PC-3 (cell line): ENCODE results near the gene CPOX. TPM values are rescaled to one million over a fixed set of nuclear protein-coding genes. Genes with fewer than 3 reads are reported as not detected.
A peak's percentile ranks its signal among the peaks of the same experiment; 100 is the strongest.

ENCODE experiments used
- ATAC-seq: fragments of 200-7000 bp; cut with Tn5 transposase; 2 replicates; pipeline ENCODE4 v1.9.1; 2020; ENCODE audit warnings: mild to moderate bottlenecking, moderate library complexity
- BruUV-seq: library from RNA; stranded (reverse); fragments of 400-500 nt; replicated peaks from 2 replicates; lab custom pipeline; 2021; lab: Mats Ljungman, UMichigan
- CTCF ChIA-PET: fragments of 300-600 bp; sonication (Branson Sonifier 250); formaldehyde crosslinking; loops from one replicate; lab custom pipeline; 2022; ENCODE audit warnings: antibody characterized with exemption; lab: Charles Lee
- POLR2A ChIA-PET: fragments of 300-600 bp; sonication (Branson Sonifier 250); formaldehyde crosslinking; loops from one replicate; lab custom pipeline; 2022; ENCODE audit warnings: antibody characterized with exemption; ENCODE audit not compliant: unreplicated experiment; lab: Charles Lee
- DNase-seq: peaks from one replicate; pipeline ENCODE4 v3.0.0-alpha.2; 2015
- H2AFZ ChIP-seq: fragments of 300-600 bp; sonication (generic); 2 replicates; pipeline ENCODE4 v1.6.0; 2016; ENCODE audit warnings: antibody characterized with exemption, low read length
- H3F3A ChIP-seq: fragments of 300-600 bp; sonication (generic); one replicate; pipeline ENCODE4 v1.6.0; 2017; ENCODE audit warnings: antibody characterized with exemption, low read length, control low read depth, mild to moderate bottlenecking; ENCODE audit not compliant: unreplicated experiment
- H3K27ac ChIP-seq: fragments of 300-600 bp; sonication (generic); 2 replicates; pipeline ENCODE4 v1.5.1; 2016; ENCODE audit warnings: mild to moderate bottlenecking, low read length
- H3K27me3 ChIP-seq: fragments of 300-600 bp; sonication (generic); 2 replicates; pipeline ENCODE4 v1.6.1; 2016; ENCODE audit warnings: low read length, mixed read lengths
- H3K36me3 ChIP-seq: fragments of 300-600 bp; sonication (generic); 2 replicates; pipeline ENCODE4 v1.6.1; 2016; ENCODE audit warnings: low read depth, mixed run types, low read length, mixed read lengths
- H3K4me1 ChIP-seq: fragments of 300-600 bp; sonication (generic); 2 replicates; pipeline ENCODE4 v1.5.1; 2016; ENCODE audit warnings: low read length; ENCODE audit not compliant: insufficient read depth
- H3K4me2 ChIP-seq: fragments of 300-600 bp; sonication (generic); 2 replicates; pipeline ENCODE4 v1.6.0; 2016; ENCODE audit warnings: low read length
- H3K4me3 ChIP-seq: fragments of 300-600 bp; sonication (generic); 2 replicates; pipeline ENCODE4 v1.5.1; 2016; ENCODE audit warnings: mild to moderate bottlenecking, low read length, mixed read lengths
- H3K79me2 ChIP-seq: fragments of 300-600 bp; sonication (generic); 2 replicates; pipeline ENCODE4 v1.6.1; 2017; ENCODE audit warnings: low read length, mixed read lengths
- H3K9ac ChIP-seq: fragments of 300-600 bp; sonication (generic); 2 replicates; pipeline ENCODE4 v1.6.0; 2016; ENCODE audit warnings: mild to moderate bottlenecking, low read length
- H3K9me2 ChIP-seq: fragments of 300-600 bp; sonication (generic); replicated peaks from 2 replicates; pipeline ENCODE4 v1.6.1; 2016; ENCODE audit warnings: mixed run types, low read length, mixed read lengths
- H3K9me3 ChIP-seq: fragments of 300-600 bp; sonication (generic); 2 replicates; pipeline ENCODE4 v1.6.1; 2016; ENCODE audit warnings: low read length, mixed read lengths
- H4K20me1 ChIP-seq: fragments of 300-600 bp; sonication (generic); 2 replicates; pipeline ENCODE4 v1.6.1; 2016; ENCODE audit warnings: low read length, mixed read lengths
- EZH2 ChIP-seq: fragments of 300-600 bp; sonication (generic); IDR thresholded peaks from one replicate; pipeline ENCODE4 v1.6.1; 2017; ENCODE audit warnings: antibody characterized with exemption, mild to moderate bottlenecking, low read length; ENCODE audit not compliant: unreplicated experiment
- EZH2phosphoT487 ChIP-seq: fragments of 300-600 bp; sonication (generic); IDR thresholded peaks from 2 replicates; pipeline ENCODE4 v1.6.1; 2018; ENCODE audit warnings: mild to moderate bottlenecking, antibody characterized with exemption, low read length, borderline replicate concordance
- intact Hi-C: fragments of 100-400 bp; cut with micrococcal nuclease; formaldehyde crosslinking; loops from 2 replicates; pipeline ENCODE4 v1.9.0; 2023
- total RNA-seq: library from RNA; depleted of rRNA; stranded (reverse); fragments of >200 nt; gene quantifications from 2 replicates; pipeline ENCODE4 v1.2.3, GENCODE V29; 2014
- TF ChIP-seq, protein P1 (sequence below): fragments of 300-600 bp; sonication (generic); conservative IDR thresholded peaks from 2 replicates; pipeline ENCODE4 v1.5.1; 2017; ENCODE audit warnings: antibody characterized with exemption, low read depth, mild to moderate bottlenecking, low read length

The CPOX gene
- total RNA-seq, 1 experiment from 2014 or later = 62.0 TPM

DNA sequence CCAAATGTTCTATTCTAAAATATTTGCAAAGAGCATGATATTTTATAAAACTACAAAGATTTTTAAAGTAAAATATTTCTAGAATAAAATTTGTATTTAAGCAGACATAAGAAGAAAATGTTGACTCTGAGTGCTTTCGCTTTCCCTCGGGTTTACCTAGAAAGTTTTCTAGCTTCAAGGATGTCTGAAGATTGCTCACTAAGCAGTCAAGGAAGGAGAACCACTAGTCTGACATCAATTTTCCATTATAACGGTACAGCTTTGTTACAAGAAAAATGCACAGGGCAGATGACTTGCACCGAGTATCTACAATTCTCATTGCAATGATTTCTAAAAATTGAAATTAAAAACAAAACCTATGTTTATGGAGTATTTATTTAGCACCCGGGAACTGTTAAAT lies 47.5 kb downstream of the CPOX start:
- H3K27ac ChIP-seq = no peak overlapping the region
- ChIA-PET POLR2A (no interaction called here), CTCF (no interaction called here)
- intact Hi-C loops = loop anchor here (1.0 kb wide), 1 partner anchor 34 kb away; no protein-coding TSS in a partner anchor
- no peaks in the 10 kb centered on the region for H3K9me3 ChIP-seq
- H3K4me2 ChIP-seq = no peak overlapping the region
- ATAC-seq = no peak
- no peaks in the 10 kb centered on the region for H4K20me1 ChIP-seq
- no peak overlapping the region for H3K9ac ChIP-seq
- H3K27me3 ChIP-seq = peaks cover 16% of the 10 kb centered on the region
- no peaks in the 10 kb centered on the region for H3K36me3 ChIP-seq
- DNase-seq = no peak
- no TSS peak for BruUV-seq
- H3F3A ChIP-seq = no peaks in the 10 kb centered on the region
- H2AFZ ChIP-seq = no peak overlapping the region
- TF ChIP-seq EZH2 (no peak), EZH2phosphoT487 (no peak)
- TF ChIP-seq, protein P1, sequence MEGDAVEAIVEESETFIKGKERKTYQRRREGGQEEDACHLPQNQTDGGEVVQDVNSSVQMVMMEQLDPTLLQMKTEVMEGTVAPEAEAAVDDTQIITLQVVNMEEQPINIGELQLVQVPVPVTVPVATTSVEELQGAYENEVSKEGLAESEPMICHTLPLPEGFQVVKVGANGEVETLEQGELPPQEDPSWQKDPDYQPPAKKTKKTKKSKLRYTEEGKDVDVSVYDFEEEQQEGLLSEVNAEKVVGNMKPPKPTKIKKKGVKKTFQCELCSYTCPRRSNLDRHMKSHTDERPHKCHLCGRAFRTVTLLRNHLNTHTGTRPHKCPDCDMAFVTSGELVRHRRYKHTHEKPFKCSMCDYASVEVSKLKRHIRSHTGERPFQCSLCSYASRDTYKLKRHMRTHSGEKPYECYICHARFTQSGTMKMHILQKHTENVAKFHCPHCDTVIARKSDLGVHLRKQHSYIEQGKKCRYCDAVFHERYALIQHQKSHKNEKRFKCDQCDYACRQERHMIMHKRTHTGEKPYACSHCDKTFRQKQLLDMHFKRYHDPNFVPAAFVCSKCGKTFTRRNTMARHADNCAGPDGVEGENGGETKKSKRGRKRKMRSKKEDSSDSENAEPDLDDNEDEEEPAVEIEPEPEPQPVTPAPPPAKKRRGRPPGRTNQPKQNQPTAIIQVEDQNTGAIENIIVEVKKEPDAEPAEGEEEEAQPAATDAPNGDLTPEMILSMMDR = no peak
- H3K79me2 ChIP-seq = no peaks in the 10 kb centered on the region
- no peaks in the 10 kb centered on the region for H3K9me2 ChIP-seq
- no peak overlapping the region for H3K4me3 ChIP-seq
- no peaks in the 10 kb centered on the region for H3K4me1 ChIP-seq

DNA sequence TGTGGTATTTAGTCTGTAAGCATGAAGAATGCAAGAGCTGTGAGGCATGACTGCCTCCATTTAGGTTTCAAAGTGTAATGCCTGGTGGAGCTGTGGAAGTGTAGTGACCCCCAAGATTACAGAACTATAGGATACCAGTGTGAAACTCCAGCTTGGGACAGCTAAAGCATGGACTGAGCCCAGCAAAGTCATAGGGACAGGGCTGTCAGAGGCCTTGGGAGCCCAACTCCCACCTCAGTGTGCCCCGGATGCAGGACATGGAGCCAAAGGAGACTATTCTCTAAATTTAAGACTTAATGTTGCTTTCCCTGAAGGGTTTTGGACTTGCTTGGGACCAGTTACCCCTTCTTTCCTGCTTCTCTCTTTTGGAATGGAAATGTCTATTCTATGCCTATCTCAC lies 50.8 kb downstream of the CPOX start:
- intact Hi-C loops = no loop called here
- Histone ChIP-seq H2AFZ (no peak overlapping the region), H3K36me3 (no peaks in the 10 kb centered on the region), H3K4me2 (no peak overlapping the region), H3K79me2 (no peaks in the 10 kb centered on the region), H3K27ac (no peak overlapping the region), H4K20me1 (no peaks in the 10 kb centered on the region), H3K27me3 (peaks cover 5% of the 10 kb centered on the region; the same call in 1 of the 2 replicates), H3K9me2 (no peaks in the 10 kb centered on the region), H3K9me3 (no peaks in the 10 kb centered on the region), H3F3A (no peaks in the 10 kb centered on the region), H3K4me3 (no peak overlapping the region), H3K9ac (no peak overlapping the region), H3K4me1 (peaks cover 5% of the 10 kb centered on the region)
- ChIA-PET CTCF (no interaction called here), POLR2A (no interaction called here)
- DNase-seq = no peak
- no TSS peak for BruUV-seq
- TF ChIP-seq, protein P1 = no peak
- TF ChIP-seq EZH2 = no peak
- no peak for TF ChIP-seq EZH2phosphoT487
- ATAC-seq = no peak

DNA sequence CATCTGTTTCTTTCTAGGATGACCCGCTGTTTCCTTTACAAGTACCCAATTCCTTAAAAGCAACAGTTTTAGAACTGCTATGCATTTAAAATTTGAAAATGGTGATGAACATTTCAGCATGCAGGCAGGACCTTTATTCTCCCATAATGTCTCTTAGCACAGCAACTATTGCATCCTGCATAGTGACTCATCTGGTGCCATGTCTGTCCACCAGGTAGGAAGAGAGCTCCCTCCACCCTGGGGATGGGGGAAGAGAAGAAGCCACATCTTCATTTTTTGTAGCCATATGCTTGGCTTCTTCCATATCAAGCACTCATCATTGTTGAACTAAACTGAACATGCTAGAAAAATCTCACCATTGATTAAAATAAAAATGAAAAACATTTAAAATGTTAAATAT lies 51.7 kb downstream of the CPOX start:
- no peak overlapping the region for H2AFZ ChIP-seq
- H3K4me1 ChIP-seq = peaks cover 7% of the 10 kb centered on the region
- ChIA-PET CTCF (no interaction called here), POLR2A (no interaction called here)
- H3K9me2 ChIP-seq = no peaks in the 10 kb centered on the region
- H3K36me3 ChIP-seq = no peaks in the 10 kb centered on the region
- peak; percentile 39; the same call in 1 of the 2 replicates for ATAC-seq
- H3K27me3 ChIP-seq = peaks cover 5% of the 10 kb centered on the region; the same call in 1 of the 2 replicates
- BruUV-seq = no TSS peak
- no peak overlapping the region for H3K4me3 ChIP-seq
- H3K4me2 ChIP-seq = no peak overlapping the region
- no peaks in the 10 kb centered on the region for H3F3A ChIP-seq
- intact Hi-C loops = no loop called here
- DNase-seq = peak; percentile 42
- H3K9me3 ChIP-seq = no peaks in the 10 kb centered on the region
- no peaks in the 10 kb centered on the region for H4K20me1 ChIP-seq
- H3K79me2 ChIP-seq = no peaks in the 10 kb centered on the region
- H3K9ac ChIP-seq = no peak overlapping the region
- TF ChIP-seq EZH2 = no peak
- no peak for TF ChIP-seq EZH2phosphoT487
- TF ChIP-seq, protein P1 = no peak
- no peak overlapping the region for H3K27ac ChIP-seq
